COR-L47 (cell line): ENCODE data around the gene SYNDIG1.
"Not testable (repeated sequence)": the region's sequence is repeated elsewhere in the genome, so short reads cannot be mapped to it uniquely, and the experiment has no call there.

Experiments
- DNase-seq: peaks from one replicate; lab custom pipeline; 2025; lab: John Stamatoyannopoulos, UW

SYNDIG1 gene

DNA sequence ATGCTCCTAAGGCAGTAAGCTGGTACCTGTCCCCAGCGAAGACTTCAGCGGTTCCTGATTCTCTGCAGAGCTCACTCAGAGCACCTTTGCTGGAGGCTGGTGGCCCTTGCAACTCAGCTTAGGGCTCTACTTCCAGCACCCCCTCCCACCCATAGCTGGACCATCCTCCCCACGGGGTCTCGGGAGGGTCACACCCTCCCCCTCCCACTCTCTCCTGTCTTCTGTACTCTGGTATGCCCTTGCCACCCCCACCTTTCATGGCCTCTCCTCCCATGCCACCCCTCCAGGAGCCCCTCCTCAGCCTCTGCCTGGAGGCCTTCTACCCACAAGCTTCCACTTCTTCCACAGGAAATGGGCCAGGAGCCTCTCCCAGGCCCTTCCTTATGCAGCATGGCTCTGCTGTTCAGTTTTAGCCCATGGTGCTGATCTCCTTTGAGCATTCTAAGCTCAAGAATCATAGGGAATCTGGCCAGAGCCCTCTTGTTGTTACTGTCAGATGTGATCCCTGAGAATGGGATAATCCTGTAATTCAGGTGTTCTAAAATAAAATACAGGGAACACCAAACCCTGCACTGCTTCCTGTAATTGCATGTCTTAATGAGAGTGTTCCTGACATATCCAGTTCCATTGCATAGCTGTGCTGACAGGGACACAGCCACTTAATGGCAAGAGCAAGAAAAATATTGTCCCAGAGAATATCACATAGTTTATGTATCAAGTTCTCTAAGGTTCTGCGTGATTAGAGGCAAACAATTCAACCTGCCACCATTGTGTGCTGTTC lies 142.1 kb downstream of the SYNDIG1 start:
- DNase-seq: no peak

- no peak for DNase-seq
These were observed 143.7 kb downstream of the SYNDIG1 start for GRCh38 chr20:24612799-24613775.

DNA sequence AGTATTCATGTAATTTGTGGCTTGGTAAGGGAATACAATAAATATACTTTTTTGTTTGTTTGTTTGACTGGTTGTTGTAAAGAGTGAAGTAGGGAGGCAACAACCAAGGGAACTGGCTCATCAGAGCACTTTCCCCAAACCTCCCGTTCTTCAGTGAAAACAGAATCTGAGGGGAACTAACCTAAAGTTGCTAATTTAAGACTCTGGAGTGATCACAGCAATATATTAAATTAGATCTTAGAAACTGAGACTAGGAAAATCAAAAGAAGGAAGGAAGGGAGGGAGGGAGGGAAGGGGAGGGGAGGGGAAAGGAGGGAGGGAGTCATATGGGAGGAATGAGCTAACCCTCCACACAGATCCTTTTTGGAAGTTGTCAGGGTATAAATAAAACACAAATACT lies 144.9 kb downstream of the SYNDIG1 start:
- DNase-seq: no peak

DNA sequence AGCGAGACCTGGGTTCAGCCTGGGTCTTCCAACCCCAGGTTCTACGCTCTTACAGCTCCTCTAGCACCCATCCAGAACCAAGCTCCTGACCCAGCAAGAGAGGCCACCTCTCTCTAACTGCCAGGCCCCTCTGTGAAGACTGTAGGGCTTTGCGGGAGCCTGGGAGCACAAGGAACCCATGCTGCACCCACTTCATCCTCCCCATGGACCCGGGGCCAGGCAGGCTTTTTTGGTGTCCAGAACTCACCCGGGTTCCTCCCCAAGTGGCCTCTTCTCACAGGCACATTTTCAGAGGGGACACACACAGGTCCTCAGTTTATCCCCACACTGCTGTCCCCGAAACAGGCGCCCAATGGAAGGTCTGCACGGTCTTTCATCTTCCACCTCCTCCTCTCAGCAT lies 145.9 kb downstream of the SYNDIG1 start:
- DNase-seq: no peak

DNA sequence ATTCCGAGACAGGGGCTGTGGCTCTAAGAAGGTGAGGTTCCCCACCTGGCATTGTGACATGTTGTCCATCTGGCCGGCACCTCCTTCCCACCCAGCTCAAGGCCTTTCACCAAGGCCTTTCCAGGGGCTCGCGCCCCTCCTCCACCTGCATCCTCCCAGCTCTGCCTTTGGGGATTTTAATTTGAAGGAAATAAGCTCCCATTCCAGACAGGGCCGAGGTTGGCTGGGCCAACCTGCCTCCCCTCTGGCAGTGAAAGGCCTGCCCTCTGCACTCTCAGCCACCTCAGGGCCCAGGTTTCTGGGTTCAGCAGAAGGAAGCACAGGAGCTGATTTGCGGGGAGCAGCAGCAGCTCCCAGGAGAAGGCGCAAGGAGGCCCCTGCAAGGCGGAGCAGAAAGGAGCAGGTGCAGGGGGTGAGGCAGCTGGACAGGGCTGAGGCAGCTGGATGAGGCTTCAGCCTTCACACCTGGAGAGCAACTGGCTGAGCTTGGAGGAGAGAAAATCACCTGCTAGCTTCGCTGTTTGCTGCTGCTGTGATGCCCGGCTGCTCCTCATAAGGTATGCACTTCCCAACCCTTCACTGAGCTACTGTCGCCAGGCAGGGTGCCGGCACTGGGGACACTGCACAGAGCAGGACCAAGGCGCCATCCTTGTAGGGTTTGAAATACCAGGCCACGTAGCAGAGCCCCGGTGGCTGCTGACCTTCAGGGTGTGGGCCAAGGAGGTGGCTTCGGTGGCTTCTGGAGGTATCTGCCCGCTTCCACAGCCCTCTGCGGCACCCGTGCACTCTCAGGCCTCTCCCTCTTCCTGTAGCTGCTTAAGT lies 147.0 kb downstream of the SYNDIG1 start:
- peak; percentile 31 for DNase-seq

- no peak for DNase-seq
These were observed 147.6 kb downstream of the SYNDIG1 start for GRCh38 chr20:24617080-24617432.

- DNase-seq: no peak
These were observed 148.5 kb downstream of the SYNDIG1 start for GRCh38 chr20:24617757-24618450.

GRCh38 chr20:24618739-24619138 lies 149.3 kb downstream of the SYNDIG1 start:
- DNase-seq: no peak

DNA sequence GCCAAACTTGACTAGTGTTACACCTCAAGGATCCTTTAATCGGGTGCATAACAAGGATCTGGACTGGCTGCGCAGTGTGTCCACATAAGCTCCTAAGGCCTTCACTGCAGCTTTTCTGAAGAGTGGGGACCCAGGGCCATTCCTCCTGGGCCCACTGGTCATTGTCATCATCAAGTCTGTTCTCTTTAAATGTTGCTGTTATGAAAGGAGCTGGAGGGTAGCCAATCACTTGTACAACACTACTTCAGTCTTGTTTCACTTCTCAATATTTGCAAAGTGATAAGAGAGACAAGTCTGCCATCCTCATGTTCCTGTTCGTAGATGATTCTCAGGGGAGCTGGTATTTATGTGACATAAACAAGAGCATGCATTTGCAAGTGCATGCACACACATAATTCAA lies 149.8 kb downstream of the SYNDIG1 start:
- no peak for DNase-seq

DNA sequence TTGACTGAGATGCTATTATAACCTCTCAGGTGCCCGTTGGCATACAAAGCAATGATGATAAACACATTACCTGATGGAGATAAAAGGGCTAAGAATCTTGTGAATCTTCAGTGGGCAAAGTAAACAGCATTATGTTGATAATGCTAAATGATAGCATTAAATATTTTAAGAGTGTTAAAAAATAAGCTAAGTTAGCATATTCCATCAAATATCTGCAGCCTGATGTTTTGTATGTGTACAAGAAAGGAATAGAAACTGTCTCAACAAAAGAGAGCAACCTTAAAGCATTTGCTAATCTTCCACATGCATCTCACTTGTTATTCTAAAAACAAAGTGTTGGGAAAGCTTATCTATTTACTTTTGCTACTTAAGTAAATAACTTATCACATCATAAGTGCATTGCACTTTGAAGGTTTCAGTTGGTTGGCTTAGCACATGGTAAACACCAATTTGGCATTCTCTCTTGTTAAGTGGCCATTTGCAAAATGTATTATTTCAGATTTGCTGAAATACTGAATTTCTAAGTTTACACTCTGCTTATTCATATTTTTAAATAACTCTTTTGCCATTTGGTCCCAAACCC lies 151.6 kb downstream of the SYNDIG1 start:
- no peak for DNase-seq

GRCh38 chr20:24622856-24623255 lies 153.4 kb downstream of the SYNDIG1 start:
- DNase-seq: no peak

DNA sequence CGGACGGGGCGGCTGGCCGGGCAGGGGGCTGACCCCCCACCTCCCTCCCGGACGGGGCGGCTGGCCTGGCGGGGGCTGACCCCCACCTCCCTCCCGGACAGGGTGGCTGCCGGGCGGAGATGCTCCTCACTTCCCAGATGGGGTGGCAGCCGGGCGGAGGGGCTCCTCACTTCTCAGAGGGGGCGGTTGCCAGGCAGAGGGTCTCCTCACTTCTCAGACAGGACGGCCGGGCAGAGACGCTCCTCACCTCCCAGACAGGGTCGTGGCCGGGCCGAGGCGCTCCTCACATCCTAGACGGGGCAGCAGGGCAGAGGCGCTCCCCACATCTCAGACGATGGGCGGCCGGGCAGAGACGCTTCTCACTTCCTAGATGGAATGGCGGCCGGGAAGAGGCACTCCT lies 156.7 kb downstream of the SYNDIG1 start:
- not testable (repeated sequence) for DNase-seq

- no peak for DNase-seq
These were observed 157.9 kb downstream of the SYNDIG1 start for GRCh38 chr20:24627291-24627690.

DNA sequence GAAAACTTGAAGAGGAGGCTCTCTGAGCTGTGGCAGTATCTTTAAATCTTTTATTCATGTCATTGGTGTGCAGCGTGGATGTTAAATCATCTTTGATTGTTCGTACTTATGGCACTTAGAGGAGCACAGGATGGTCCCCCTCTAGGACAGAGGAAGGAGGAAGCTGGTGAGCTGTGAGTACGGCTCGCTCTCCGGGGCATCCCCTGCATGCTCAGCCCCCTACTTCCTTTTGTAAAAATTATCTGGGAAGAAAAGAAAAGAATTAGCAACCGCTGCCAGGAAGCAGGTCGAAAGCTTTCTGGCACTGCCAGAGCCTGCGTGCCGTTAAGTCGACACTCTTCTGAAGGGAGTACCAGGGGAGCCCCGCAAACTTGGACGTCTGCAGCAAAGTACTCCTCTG lies 158.5 kb downstream of the SYNDIG1 start:
- no peak for DNase-seq

GRCh38 chr20:24628985-24629384 lies 159.6 kb downstream of the SYNDIG1 start:
- no peak for DNase-seq

- no peak for DNase-seq
These were observed 160.2 kb downstream of the SYNDIG1 start for GRCh38 chr20:24629668-24630067.

GRCh38 chr20:24630486-24631172 lies 161.2 kb downstream of the SYNDIG1 start:
- no peak for DNase-seq

- no peak for DNase-seq
These were observed 161.7 kb downstream of the SYNDIG1 start for GRCh38 chr20:24631173-24631505.

GRCh38 chr20:24632581-24632980 lies 163.2 kb downstream of the SYNDIG1 start:
- DNase-seq: peak; percentile 28

DNA sequence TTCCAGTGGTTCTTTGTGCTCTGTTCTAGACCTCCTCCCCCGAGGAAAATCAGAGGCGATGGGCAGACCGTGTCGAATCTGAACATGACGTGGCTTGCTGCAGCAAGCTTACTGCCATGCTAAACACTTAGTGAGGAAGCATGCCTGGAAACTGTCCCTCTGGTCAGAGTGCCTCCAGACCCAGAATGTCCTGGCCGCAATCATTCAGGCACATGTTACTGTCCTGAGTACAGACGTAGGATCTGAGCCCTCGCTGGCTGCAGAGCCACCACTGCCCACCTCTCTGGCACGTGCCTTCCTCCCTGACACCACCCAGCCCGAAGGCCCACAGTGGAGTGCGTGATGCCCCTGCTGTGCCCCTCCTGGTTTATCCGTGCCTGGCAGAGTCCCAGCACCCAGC lies 163.6 kb downstream of the SYNDIG1 start:
- DNase-seq: peak; percentile 38

DNA sequence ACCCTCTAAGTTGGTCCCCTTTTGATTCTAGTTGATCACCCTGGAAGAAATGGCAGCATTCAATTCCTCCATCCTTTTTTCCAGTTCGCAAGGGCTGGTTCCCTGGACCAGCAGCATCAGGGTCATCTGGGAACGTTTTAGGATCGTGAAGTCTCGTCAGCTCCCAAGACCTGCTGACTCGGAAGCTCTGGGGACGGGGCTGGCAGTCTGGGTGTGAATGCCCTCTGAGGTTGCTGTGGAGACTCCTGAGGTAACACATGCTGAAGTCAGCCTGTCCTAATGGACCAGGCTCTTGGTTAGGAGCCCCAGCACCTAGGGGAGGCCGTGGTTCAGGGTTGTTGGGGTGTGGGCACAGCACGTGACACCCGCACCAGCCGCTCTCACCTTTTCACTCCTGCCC lies 164.1 kb downstream of the SYNDIG1 start:
- no peak for DNase-seq
